Measurements from ENCODE around the gene ZCCHC3. TPM values are rescaled to one million over a fixed set of nuclear protein-coding genes. Genes with fewer than 3 reads are reported as not detected.

Gene ZCCHC3
- total and polyA plus RNA-seq, 4 donors, result 2.4 to 22.1 (median 5.6) TPM

DNA sequence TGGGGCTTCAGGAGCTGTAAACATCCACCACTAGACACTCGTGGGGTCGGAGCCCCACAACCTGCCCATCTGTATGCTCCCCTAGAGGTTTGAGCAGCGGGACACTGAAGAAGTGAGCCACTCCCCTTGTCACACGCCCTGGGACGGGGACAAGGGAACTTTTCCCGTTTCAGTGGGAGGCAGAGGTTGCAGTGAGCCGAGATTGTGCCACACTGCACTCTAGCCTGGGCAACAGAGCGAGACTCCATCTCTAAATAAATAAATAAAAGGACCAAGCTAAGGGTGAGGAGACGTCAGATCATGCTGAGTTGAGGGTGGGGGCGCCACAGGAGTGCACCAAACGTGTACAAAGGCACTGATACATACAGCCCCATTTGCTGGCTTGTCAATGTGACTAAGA is 8.4 kb downstream of the ZCCHC3 start:
- no peak overlapping the region for H3K4me3 ChIP-seq (ENCODE audit: low read depth in 1 of 3, low read length in 3 of 3)
- H3K9ac ChIP-seq (ENCODE audit: low read depth in 1 of 2, low read length in 2 of 2), result no peak overlapping the region
- H3K4me1 ChIP-seq (ENCODE audit: control insufficient read depth in 4 of 4, insufficient read depth in 4 of 4, low read length in 3 of 4), result peaks cover 0 to 5% (median 2%) of the 10 kb centered on the region in 4 donors
- no peak for TF ChIP-seq SP1 (IDR thresholded peaks at IDR 0.05)
- no peak for TF ChIP-seq NR2F2 (IDR thresholded peaks at IDR 0.05)
- TF ChIP-seq RXRA (IDR thresholded peaks at IDR 0.05), result no peak
- TF ChIP-seq, protein P1, sequence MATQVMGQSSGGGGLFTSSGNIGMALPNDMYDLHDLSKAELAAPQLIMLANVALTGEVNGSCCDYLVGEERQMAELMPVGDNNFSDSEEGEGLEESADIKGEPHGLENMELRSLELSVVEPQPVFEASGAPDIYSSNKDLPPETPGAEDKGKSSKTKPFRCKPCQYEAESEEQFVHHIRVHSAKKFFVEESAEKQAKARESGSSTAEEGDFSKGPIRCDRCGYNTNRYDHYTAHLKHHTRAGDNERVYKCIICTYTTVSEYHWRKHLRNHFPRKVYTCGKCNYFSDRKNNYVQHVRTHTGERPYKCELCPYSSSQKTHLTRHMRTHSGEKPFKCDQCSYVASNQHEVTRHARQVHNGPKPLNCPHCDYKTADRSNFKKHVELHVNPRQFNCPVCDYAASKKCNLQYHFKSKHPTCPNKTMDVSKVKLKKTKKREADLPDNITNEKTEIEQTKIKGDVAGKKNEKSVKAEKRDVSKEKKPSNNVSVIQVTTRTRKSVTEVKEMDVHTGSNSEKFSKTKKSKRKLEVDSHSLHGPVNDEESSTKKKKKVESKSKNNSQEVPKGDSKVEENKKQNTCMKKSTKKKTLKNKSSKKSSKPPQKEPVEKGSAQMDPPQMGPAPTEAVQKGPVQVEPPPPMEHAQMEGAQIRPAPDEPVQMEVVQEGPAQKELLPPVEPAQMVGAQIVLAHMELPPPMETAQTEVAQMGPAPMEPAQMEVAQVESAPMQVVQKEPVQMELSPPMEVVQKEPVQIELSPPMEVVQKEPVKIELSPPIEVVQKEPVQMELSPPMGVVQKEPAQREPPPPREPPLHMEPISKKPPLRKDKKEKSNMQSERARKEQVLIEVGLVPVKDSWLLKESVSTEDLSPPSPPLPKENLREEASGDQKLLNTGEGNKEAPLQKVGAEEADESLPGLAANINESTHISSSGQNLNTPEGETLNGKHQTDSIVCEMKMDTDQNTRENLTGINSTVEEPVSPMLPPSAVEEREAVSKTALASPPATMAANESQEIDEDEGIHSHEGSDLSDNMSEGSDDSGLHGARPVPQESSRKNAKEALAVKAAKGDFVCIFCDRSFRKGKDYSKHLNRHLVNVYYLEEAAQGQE (IDR thresholded peaks at IDR 0.05), result no peak
- TF ChIP-seq TAF1 (conservative IDR thresholded peaks at IDR 0.05), result no peak
- TF ChIP-seq, protein P2, sequence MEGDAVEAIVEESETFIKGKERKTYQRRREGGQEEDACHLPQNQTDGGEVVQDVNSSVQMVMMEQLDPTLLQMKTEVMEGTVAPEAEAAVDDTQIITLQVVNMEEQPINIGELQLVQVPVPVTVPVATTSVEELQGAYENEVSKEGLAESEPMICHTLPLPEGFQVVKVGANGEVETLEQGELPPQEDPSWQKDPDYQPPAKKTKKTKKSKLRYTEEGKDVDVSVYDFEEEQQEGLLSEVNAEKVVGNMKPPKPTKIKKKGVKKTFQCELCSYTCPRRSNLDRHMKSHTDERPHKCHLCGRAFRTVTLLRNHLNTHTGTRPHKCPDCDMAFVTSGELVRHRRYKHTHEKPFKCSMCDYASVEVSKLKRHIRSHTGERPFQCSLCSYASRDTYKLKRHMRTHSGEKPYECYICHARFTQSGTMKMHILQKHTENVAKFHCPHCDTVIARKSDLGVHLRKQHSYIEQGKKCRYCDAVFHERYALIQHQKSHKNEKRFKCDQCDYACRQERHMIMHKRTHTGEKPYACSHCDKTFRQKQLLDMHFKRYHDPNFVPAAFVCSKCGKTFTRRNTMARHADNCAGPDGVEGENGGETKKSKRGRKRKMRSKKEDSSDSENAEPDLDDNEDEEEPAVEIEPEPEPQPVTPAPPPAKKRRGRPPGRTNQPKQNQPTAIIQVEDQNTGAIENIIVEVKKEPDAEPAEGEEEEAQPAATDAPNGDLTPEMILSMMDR (IDR thresholded peaks at IDR 0.05; ENCODE audit: low read depth, low read length, missing input control), result no peak
- TF ChIP-seq JUND (IDR thresholded peaks at IDR 0.05), result no peak
- no peak for TF ChIP-seq HNF4A (conservative IDR thresholded peaks at IDR 0.05)
- TF ChIP-seq, protein P3, sequence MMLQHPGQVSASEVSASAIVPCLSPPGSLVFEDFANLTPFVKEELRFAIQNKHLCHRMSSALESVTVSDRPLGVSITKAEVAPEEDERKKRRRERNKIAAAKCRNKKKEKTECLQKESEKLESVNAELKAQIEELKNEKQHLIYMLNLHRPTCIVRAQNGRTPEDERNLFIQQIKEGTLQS (IDR thresholded peaks at IDR 0.05), result no peak
- no peak for TF ChIP-seq FOXA1 (IDR thresholded peaks at IDR 0.05)
- TF ChIP-seq YY1 (IDR thresholded peaks at IDR 0.05), result no peak
- no peak for TF ChIP-seq FOXA2 (IDR thresholded peaks at IDR 0.05)
- TF ChIP-seq RAD21 (IDR thresholded peaks at IDR 0.05), result no peak
- no peak for TF ChIP-seq EGR1 (IDR thresholded peaks at IDR 0.05; ENCODE audit: low read depth in 2 of 2)
- TF ChIP-seq HNF4G (IDR thresholded peaks at IDR 0.05), result no peak
- TF ChIP-seq, protein P4, sequence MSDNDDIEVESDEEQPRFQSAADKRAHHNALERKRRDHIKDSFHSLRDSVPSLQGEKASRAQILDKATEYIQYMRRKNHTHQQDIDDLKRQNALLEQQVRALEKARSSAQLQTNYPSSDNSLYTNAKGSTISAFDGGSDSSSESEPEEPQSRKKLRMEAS (IDR thresholded peaks at IDR 0.05), result no peak
- no peak for TF ChIP-seq GABPA (IDR thresholded peaks at IDR 0.05 in 1 of 2, conservative IDR thresholded peaks at IDR 0.05 in 1 of 2)
- TF ChIP-seq, protein P5, sequence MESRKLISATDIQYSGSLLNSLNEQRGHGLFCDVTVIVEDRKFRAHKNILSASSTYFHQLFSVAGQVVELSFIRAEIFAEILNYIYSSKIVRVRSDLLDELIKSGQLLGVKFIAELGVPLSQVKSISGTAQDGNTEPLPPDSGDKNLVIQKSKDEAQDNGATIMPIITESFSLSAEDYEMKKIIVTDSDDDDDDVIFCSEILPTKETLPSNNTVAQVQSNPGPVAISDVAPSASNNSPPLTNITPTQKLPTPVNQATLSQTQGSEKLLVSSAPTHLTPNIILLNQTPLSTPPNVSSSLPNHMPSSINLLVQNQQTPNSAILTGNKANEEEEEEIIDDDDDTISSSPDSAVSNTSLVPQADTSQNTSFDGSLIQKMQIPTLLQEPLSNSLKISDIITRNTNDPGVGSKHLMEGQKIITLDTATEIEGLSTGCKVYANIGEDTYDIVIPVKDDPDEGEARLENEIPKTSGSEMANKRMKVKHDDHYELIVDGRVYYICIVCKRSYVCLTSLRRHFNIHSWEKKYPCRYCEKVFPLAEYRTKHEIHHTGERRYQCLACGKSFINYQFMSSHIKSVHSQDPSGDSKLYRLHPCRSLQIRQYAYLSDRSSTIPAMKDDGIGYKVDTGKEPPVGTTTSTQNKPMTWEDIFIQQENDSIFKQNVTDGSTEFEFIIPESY (IDR thresholded peaks at IDR 0.05), result no peak
- DNase-seq (ENCODE audit: low spot score), result no peak
- no peaks in the 10 kb centered on the region for H3K27me3 ChIP-seq (ENCODE audit: control insufficient read depth in 4 of 4, insufficient read depth in 4 of 4, low read length in 3 of 4)
- 77% methylated on average over 11 of the region's 11 CpGs for WGBS
- H3K36me3 ChIP-seq (ENCODE audit: control insufficient read depth in 4 of 4, insufficient read depth in 3 of 4, low read depth in 1 of 4, low read length in 3 of 4), result peaks cover 0 to 4% (median 0%) of the 10 kb centered on the region in 4 donors
- H3K27ac ChIP-seq (ENCODE audit: low read depth in 1 of 2, low read length in 2 of 2), result no peak overlapping the region
- no peaks in the 10 kb centered on the region for H3K9me3 ChIP-seq (ENCODE audit: control insufficient read depth in 4 of 4, low read length in 3 of 4)

Data from liver (tissue), 9 donors.